Measurements from ENCODE around the gene TNFRSF8. TPM values are rescaled to one million over a fixed set of nuclear protein-coding genes. Genes with fewer than 3 reads are reported as not detected.

The TNFRSF8 gene
- total and polyA plus RNA-seq, 9 donors: 0.17 to 10.9 (median 0.45) TPM

DNA sequence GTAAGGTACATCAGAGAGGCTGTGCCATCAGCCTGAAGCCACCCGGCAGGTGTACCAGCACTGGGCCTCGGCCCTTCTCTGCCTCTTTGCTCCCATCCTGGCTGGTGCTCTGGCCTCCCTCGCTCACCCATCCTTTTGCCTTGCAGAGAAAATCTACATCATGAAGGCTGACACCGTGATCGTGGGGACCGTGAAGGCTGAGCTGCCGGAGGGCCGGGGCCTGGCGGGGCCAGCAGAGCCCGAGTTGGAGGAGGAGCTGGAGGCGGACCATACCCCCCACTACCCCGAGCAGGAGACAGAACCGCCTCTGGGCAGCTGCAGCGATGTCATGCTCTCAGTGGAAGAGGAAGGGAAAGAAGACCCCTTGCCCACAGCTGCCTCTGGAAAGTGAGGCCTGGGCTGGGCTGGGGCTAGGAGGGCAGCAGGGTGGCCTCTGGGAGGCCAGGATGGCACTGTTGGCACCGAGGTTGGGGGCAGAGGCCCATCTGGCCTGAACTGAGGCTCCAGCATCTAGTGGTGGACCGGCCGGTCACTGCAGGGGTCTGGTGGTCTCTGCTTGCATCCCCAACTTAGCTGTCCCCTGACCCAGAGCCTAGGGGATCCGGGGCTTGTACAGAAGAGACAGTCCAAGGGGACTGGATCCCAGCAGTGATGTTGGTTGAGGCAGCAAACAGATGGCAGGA, 79.2 kb downstream of the TNFRSF8 start:
- TF ChIP-seq EP300 (IDR thresholded peaks at IDR 0.05) (no peak), POLR2A (IDR thresholded peaks at IDR 0.05) (no peak)
- TF ChIP-seq, protein P1, sequence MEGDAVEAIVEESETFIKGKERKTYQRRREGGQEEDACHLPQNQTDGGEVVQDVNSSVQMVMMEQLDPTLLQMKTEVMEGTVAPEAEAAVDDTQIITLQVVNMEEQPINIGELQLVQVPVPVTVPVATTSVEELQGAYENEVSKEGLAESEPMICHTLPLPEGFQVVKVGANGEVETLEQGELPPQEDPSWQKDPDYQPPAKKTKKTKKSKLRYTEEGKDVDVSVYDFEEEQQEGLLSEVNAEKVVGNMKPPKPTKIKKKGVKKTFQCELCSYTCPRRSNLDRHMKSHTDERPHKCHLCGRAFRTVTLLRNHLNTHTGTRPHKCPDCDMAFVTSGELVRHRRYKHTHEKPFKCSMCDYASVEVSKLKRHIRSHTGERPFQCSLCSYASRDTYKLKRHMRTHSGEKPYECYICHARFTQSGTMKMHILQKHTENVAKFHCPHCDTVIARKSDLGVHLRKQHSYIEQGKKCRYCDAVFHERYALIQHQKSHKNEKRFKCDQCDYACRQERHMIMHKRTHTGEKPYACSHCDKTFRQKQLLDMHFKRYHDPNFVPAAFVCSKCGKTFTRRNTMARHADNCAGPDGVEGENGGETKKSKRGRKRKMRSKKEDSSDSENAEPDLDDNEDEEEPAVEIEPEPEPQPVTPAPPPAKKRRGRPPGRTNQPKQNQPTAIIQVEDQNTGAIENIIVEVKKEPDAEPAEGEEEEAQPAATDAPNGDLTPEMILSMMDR (IDR thresholded peaks at IDR 0.05): no peak
- H3K27me3 ChIP-seq: no peaks in the 10 kb centered on the region
- H3K27ac ChIP-seq: no peak overlapping the region
- H3K9me3 ChIP-seq: no peaks in the 10 kb centered on the region
- peaks cover 16% of the 10 kb centered on the region for H3K4me1 ChIP-seq (ENCODE audit: insufficient read depth)
- 93 to 96% (median 96%) methylated on average over 18 of the region's 18 CpGs for WGBS, 3 donors
- intact Hi-C loops (cut with DNase I): no loop called here
- H3K36me3 ChIP-seq: no peaks in the 10 kb centered on the region
- peak in 1 of 5 donors; percentile 14 for DNase-seq
- H3K4me3 ChIP-seq: no peak overlapping the region

DNA sequence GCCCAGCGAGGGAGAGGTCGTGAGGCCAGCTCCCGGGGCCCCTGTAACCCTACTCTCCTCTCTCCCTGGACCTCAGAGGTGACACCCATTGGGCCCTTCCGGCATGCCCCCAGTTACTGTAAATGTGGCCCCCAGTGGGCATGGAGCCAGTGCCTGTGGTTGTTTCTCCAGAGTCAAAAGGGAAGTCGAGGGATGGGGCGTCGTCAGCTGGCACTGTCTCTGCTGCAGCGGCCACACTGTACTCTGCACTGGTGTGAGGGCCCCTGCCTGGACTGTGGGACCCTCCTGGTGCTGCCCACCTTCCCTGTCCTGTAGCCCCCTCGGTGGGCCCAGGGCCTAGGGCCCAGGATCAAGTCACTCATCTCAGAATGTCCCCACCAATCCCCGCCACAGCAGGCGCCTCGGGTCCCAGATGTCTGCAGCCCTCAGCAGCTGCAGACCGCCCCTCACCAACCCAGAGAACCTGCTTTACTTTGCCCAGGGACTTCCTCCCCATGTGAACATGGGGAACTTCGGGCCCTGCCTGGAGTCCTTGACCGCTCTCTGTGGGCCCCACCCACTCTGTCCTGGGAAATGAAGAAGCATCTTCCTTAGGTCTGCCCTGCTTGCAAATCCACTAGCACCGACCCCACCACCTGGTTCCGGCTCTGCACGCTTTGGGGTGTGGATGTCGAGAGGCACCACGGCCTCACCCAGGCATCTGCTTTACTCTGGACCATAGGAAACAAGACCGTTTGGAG, 80.0 kb downstream of the TNFRSF8 start:
- H3K27ac ChIP-seq: peak overlapping the region; percentile 14 to 54
- 72 to 78% (median 76%) methylated on average over 20 to 21 of the region's 21 CpGs for WGBS, 3 donors
- DNase-seq: peak in 3 of 5 donors; percentile 25 to 67 (median 41)

DNA sequence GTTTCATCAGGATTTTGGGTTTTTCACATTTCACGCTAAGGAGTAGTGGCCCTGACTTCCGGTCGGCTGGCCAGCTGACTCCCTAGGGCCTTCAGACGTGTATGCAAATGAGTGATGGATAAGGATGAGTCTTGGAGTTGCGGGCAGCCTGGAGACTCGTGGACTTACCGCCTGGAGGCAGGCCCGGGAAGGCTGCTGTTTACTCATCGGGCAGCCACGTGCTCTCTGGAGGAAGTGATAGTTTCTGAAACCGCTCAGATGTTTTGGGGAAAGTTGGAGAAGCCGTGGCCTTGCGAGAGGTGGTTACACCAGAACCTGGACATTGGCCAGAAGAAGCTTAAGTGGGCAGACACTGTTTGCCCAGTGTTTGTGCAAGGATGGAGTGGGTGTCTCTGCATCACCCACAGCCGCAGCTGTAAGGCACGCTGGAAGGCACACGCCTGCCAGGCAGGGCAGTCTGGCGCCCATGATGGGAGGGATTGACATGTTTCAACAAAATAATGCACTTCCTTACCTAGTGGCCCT, 80.6 kb downstream of the TNFRSF8 start:
- no peaks in the 10 kb centered on the region for H3K9me3 ChIP-seq
- no peaks in the 10 kb centered on the region for H3K27me3 ChIP-seq
- TF ChIP-seq, protein P1 (IDR thresholded peaks at IDR 0.05): peak in 1 of 3 donors; percentile 23
- no peak for TF ChIP-seq POLR2A (IDR thresholded peaks at IDR 0.05)
- no peak for TF ChIP-seq EP300 (IDR thresholded peaks at IDR 0.05)
- intact Hi-C loops (cut with DNase I): no loop called here
- H3K4me3 ChIP-seq: no peak overlapping the region
- peak overlapping the region in 1 of 2 donors; percentile 54 for H3K27ac ChIP-seq
- WGBS, 3 donors: 11 to 28% (median 14%) methylated on average over 17 of the region's 17 CpGs
- H3K36me3 ChIP-seq: no peaks in the 10 kb centered on the region
- peak; percentile 79 to 88 (median 81) for DNase-seq
- H3K4me1 ChIP-seq (ENCODE audit: insufficient read depth): peaks cover 16% of the 10 kb centered on the region

More for the DNA sequence above, 80.0 kb downstream of the TNFRSF8 start:
- Histone ChIP-seq H3K4me1 (ENCODE audit: insufficient read depth) (peaks cover 16% of the 10 kb centered on the region), H3K36me3 (no peaks in the 10 kb centered on the region), H3K9me3 (no peaks in the 10 kb centered on the region), H3K27me3 (no peaks in the 10 kb centered on the region), H3K4me3 (no peak overlapping the region)
- intact Hi-C loops (cut with DNase I): no loop called here
- no peak for TF ChIP-seq POLR2A (IDR thresholded peaks at IDR 0.05)

DNA sequence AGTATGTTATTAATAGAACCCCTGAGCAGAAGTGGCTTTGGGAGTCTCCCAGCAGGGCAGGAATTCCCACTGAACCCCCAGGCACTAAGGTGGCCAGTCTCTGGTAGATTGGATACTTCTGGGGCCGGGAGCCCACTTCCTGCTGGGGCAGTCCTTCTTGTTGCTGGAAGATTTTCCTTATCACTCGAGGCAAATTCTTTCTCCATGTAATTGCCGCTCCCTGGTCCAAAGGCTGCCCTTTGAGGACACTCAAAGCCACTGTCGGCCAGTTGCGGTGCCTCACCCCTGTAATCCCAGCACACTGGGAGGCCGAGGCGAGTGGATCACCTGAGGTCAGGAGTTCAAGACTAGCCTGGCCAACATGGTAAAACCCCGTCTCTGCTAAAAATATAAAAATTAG, 81.1 kb downstream of the TNFRSF8 start:
- Histone ChIP-seq H3K9me3 (no peaks in the 10 kb centered on the region), H3K27me3 (no peaks in the 10 kb centered on the region), H3K36me3 (no peaks in the 10 kb centered on the region), H3K27ac (peak overlapping the region in 1 of 2 donors; percentile 54), H3K4me3 (no peak overlapping the region), H3K4me1 (ENCODE audit: insufficient read depth) (peaks cover 16% of the 10 kb centered on the region)
- intact Hi-C loops (cut with DNase I): no loop called here
- peak in 1 of 5 donors; percentile 17 for DNase-seq
- WGBS, 3 donors: 70 to 73% (median 72%) methylated on average over 8 of the region's 8 CpGs
- TF ChIP-seq, protein P1 (IDR thresholded peaks at IDR 0.05): no peak
- TF ChIP-seq EP300 (IDR thresholded peaks at IDR 0.05) (no peak), POLR2A (IDR thresholded peaks at IDR 0.05) (no peak)
